ENCODE results near the gene SYNE2.

DNA sequence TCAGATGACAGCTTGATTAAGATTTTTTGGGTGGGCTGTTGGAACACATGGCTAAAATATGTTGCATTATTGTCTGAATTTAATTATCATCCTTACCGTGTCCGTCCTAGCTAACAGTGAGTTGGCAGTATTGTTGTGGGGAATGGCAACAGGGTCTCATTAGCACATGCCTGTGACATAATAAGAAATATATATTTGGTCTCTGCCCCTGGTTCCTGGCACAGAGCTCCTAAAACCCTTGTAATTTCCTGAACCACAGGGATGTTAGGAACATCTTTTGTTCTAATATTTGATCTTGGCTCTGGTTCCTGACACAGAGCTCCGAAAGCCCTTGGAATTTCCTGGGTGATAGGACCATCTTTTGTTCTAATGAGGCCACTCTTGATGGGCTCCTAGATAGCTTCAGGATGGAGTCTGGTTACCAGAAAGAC is 76.0 kb downstream of the SYNE2 start:
- TF ChIP-seq, protein P1, sequence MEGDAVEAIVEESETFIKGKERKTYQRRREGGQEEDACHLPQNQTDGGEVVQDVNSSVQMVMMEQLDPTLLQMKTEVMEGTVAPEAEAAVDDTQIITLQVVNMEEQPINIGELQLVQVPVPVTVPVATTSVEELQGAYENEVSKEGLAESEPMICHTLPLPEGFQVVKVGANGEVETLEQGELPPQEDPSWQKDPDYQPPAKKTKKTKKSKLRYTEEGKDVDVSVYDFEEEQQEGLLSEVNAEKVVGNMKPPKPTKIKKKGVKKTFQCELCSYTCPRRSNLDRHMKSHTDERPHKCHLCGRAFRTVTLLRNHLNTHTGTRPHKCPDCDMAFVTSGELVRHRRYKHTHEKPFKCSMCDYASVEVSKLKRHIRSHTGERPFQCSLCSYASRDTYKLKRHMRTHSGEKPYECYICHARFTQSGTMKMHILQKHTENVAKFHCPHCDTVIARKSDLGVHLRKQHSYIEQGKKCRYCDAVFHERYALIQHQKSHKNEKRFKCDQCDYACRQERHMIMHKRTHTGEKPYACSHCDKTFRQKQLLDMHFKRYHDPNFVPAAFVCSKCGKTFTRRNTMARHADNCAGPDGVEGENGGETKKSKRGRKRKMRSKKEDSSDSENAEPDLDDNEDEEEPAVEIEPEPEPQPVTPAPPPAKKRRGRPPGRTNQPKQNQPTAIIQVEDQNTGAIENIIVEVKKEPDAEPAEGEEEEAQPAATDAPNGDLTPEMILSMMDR (IDR thresholded peaks at IDR 0.05) = no peak
- no peak for TF ChIP-seq POLR2A (IDR thresholded peaks at IDR 0.05)
